ENCODE measurements around the gene EPS8L3. TPM values are rescaled to one million over a fixed set of nuclear protein-coding genes. Genes with fewer than 3 reads are reported as not detected.

EPS8L3 gene
- total and polyA plus RNA-seq, 2 of the 8 experiments (the other 6 are each of a cell fraction or from before 2014, with no cell fraction given): not detected

- ChIA-PET CTCF (ENCODE audit: partially characterized antibody) (interaction anchor here (0.5 to 5.1 kb wide), 5 partner anchors 14 to 202 kb away, joined by 3 to 43 read pairs (median 3); no protein-coding TSS in a partner anchor), POLR2A (ENCODE audit: partially characterized antibody) (no interaction called here)
- FAIRE-seq (no peak), DNase-seq (ENCODE audit: low read depth in 1 of 2, low spot score in 2 of 2) (no peak)
- H3K9ac ChIP-seq (replicated peaks in 1 of 4; ENCODE audit: extremely low read depth in 1 of 4, low read depth in 3 of 4, low read length in 3 of 4): no peak overlapping the region
- no peaks in the 10 kb centered on the region for H3K23me2 ChIP-seq (ENCODE audit: low read depth, low read length)
- H3K36me3 ChIP-seq (ENCODE audit: control insufficient read depth in 2 of 4, insufficient read depth in 4 of 4, low read length in 3 of 4): no peaks in the 10 kb centered on the region
- H3K4me1 ChIP-seq (replicated peaks in 1 of 4; ENCODE audit: control insufficient read depth in 3 of 4, insufficient read depth in 4 of 4, low read length in 3 of 4): no peaks in the 10 kb centered on the region; a peak in 1 of 7 replicates
- no peak overlapping the region for H3K56ac ChIP-seq (replicated peaks; ENCODE audit: insufficient read length, low read depth, low read length)
- no peak overlapping the region for H3K4ac ChIP-seq (replicated peaks; ENCODE audit: insufficient read length, low read depth, low read length)
- H4K20me1 ChIP-seq (replicated peaks in 1 of 2; ENCODE audit: control insufficient read depth in 1 of 2, insufficient read depth in 2 of 2, low read length in 2 of 2): no peaks in the 10 kb centered on the region
- H3K23ac ChIP-seq (ENCODE audit: insufficient read length): no peak overlapping the region
- H2BK120ac ChIP-seq (replicated peaks; ENCODE audit: low read depth, low read length): no peak overlapping the region
- no peak overlapping the region for H3K14ac ChIP-seq (ENCODE audit: insufficient read length)
- no peak overlapping the region for H3K27ac ChIP-seq (ENCODE audit: low read depth, low read length)
- H4K5ac ChIP-seq (ENCODE audit: insufficient read length, low read depth, low read length): no peak overlapping the region
- no peak overlapping the region for H3K4me3 ChIP-seq (ENCODE audit: extremely low read depth in 1 of 4, insufficient read depth in 2 of 4, low read depth in 3 of 4, low read length in 4 of 4)
- no peaks in the 10 kb centered on the region for H3K9me3 ChIP-seq (ENCODE audit: insufficient read depth in 2 of 2, low read depth in 1 of 2, low read length in 1 of 2)
- H4K91ac ChIP-seq (replicated peaks; ENCODE audit: insufficient read length, low read length): no peak overlapping the region
- no peak for TF ChIP-seq EZH2 (IDR thresholded peaks at IDR 0.05; ENCODE audit: low read depth, low read length, severe bottlenecking)
- TF ChIP-seq SIRT6 (IDR thresholded peaks at IDR 0.05; ENCODE audit: low read length): no peak
- TF ChIP-seq GABPA (IDR thresholded peaks at IDR 0.05; ENCODE audit: borderline replicate concordance, insufficient read depth, low read length): no peak
- no peak for TF ChIP-seq SAP30 (IDR thresholded peaks at IDR 0.05; ENCODE audit: insufficient read depth, insufficient replicate concordance, low read length)
- no peak for TF ChIP-seq TEAD4 (IDR thresholded peaks at IDR 0.05; ENCODE audit: low read depth, low read length)
- no peaks in the 10 kb centered on the region for H3K79me1 ChIP-seq (ENCODE audit: low read depth, low read length)
- H2BK15ac ChIP-seq (ENCODE audit: low read length): no peak overlapping the region
- no peaks in the 10 kb centered on the region for H3K27me3 ChIP-seq (replicated peaks in 1 of 4; ENCODE audit: control insufficient read depth in 3 of 4, extremely low read depth in 1 of 4, insufficient read depth in 3 of 4, low read length in 3 of 4)
- peak overlapping the region; percentile 12; the same call in 1 of the 2 replicates for H4K8ac ChIP-seq (ENCODE audit: extremely low read depth, insufficient read depth, low read length)
- no peak overlapping the region for H2BK5ac ChIP-seq (ENCODE audit: low read depth, low read length)
- H3K18ac ChIP-seq (ENCODE audit: extremely low read depth, low read length): no peak overlapping the region
- no peak overlapping the region for H2AK5ac ChIP-seq (ENCODE audit: low read depth, low read length)
- H2BK12ac ChIP-seq (ENCODE audit: low read depth, low read length): no peak overlapping the region
- H2BK20ac ChIP-seq (ENCODE audit: low read length): no peak overlapping the region
- no peaks in the 10 kb centered on the region for H3K79me2 ChIP-seq (ENCODE audit: control insufficient read depth in 1 of 2, insufficient read depth in 2 of 2, low read length in 2 of 2)
- H2AFZ ChIP-seq (ENCODE audit: low read length): no peak overlapping the region; the same call in 1 of the 2 replicates
- WGBS, 2 experiments (ENCODE audit: extremely low coverage in 1 of 2, insufficient coverage in 1 of 2, insufficient read length in 1 of 2, insufficient replicate concordance in 2 of 2, low coverage in 1 of 2, low lambda C conversion rate in 2 of 2, missing lambda C conversion rate in 1 of 2): 90% methylated on average over 13 of the region's 14 CpGs; no CpG with 5 or more reads in 1 of the 2 experiments
- H3K4me2 ChIP-seq (ENCODE audit: insufficient read depth in 1 of 2, low read depth in 2 of 2, low read length in 2 of 2): no peak overlapping the region
Measured at GRCh38 chr1:109761227-109762038, 2.3 kb downstream of the EPS8L3 start.

Measured in H1 (cell line).